ENCODE results near the gene LMNB1.

The LMNB1 gene

GRCh38 chr5:126830061-126830460, 53.1 kb downstream of the LMNB1 start:
- Histone ChIP-seq H3K27me3 (ENCODE audit: insufficient read depth, poor library complexity, severe bottlenecking) (no peaks in the 10 kb centered on the region), H3K4me3 (replicated peaks; ENCODE audit: insufficient read depth, low read length) (no peak overlapping the region), H3K27ac (replicated peaks) (no peak overlapping the region)
- TF ChIP-seq GABPA (IDR thresholded peaks at IDR 0.05; ENCODE audit: low read depth) (no peak), SPI1 (IDR thresholded peaks at IDR 0.05; ENCODE audit: borderline replicate concordance, low read depth) (no peak), CTCF (IDR thresholded peaks at IDR 0.05; ENCODE audit: insufficient read depth, low read length) (no peak), REST (IDR thresholded peaks at IDR 0.05; ENCODE audit: insufficient replicate concordance, low read depth) (no peak), POLR2AphosphoS5 (IDR thresholded peaks at IDR 0.05; ENCODE audit: low read depth) (no peak)
- DNase-seq (ENCODE audit: low read depth in 1 of 2, low spot score in 1 of 2), result no peak

- no peak for DNase-seq (ENCODE audit: low read depth in 1 of 2, low spot score in 1 of 2)
- no peak overlapping the region for H3K27ac ChIP-seq (replicated peaks)
- no peak for TF ChIP-seq POLR2AphosphoS5 (IDR thresholded peaks at IDR 0.05; ENCODE audit: low read depth)
- TF ChIP-seq GABPA (IDR thresholded peaks at IDR 0.05; ENCODE audit: low read depth), result no peak
- no peak for TF ChIP-seq REST (IDR thresholded peaks at IDR 0.05; ENCODE audit: insufficient replicate concordance, low read depth)
- TF ChIP-seq CTCF (IDR thresholded peaks at IDR 0.05; ENCODE audit: insufficient read depth, low read length), result no peak
- TF ChIP-seq SPI1 (IDR thresholded peaks at IDR 0.05; ENCODE audit: borderline replicate concordance, low read depth), result no peak
- H3K4me3 ChIP-seq (replicated peaks; ENCODE audit: insufficient read depth, low read length), result no peak overlapping the region
- H3K27me3 ChIP-seq (ENCODE audit: insufficient read depth, poor library complexity, severe bottlenecking), result no peaks in the 10 kb centered on the region
Measured at GRCh38 chr5:126831156-126831555, 54.2 kb downstream of the LMNB1 start.

GRCh38 chr5:126836778-126837177, 59.8 kb downstream of the LMNB1 start:
- no peak for TF ChIP-seq CTCF (IDR thresholded peaks at IDR 0.05; ENCODE audit: insufficient read depth, low read length)
- TF ChIP-seq GABPA (IDR thresholded peaks at IDR 0.05; ENCODE audit: low read depth), result no peak
- TF ChIP-seq POLR2AphosphoS5 (IDR thresholded peaks at IDR 0.05; ENCODE audit: low read depth), result no peak
- TF ChIP-seq REST (IDR thresholded peaks at IDR 0.05; ENCODE audit: insufficient replicate concordance, low read depth), result no peak
- TF ChIP-seq SPI1 (IDR thresholded peaks at IDR 0.05; ENCODE audit: borderline replicate concordance, low read depth), result no peak
- no peak overlapping the region for H3K27ac ChIP-seq (replicated peaks)

More at GRCh38 chr5:126836778-126837177, 59.8 kb downstream of the LMNB1 start:
- H3K4me3 ChIP-seq (replicated peaks; ENCODE audit: insufficient read depth, low read length), result no peak overlapping the region
- DNase-seq (ENCODE audit: low read depth in 1 of 2, low spot score in 1 of 2), result no peak
- no peaks in the 10 kb centered on the region for H3K27me3 ChIP-seq (ENCODE audit: insufficient read depth, poor library complexity, severe bottlenecking)
